Epidermal melanocyte (primary cell): Measurements from ENCODE around the gene PPP1R37.
"Not testable (repeated sequence)": the region's sequence is repeated elsewhere in the genome, so short reads cannot be mapped to it uniquely, and the experiment has no call there.

Experiments used
- DNase-seq: peaks from one replicate; pipeline ENCODE4 v3.0.0; 2011; ENCODE audit warnings: low spot score; ENCODE audit not compliant: insufficient read length

The PPP1R37 gene

DNA sequence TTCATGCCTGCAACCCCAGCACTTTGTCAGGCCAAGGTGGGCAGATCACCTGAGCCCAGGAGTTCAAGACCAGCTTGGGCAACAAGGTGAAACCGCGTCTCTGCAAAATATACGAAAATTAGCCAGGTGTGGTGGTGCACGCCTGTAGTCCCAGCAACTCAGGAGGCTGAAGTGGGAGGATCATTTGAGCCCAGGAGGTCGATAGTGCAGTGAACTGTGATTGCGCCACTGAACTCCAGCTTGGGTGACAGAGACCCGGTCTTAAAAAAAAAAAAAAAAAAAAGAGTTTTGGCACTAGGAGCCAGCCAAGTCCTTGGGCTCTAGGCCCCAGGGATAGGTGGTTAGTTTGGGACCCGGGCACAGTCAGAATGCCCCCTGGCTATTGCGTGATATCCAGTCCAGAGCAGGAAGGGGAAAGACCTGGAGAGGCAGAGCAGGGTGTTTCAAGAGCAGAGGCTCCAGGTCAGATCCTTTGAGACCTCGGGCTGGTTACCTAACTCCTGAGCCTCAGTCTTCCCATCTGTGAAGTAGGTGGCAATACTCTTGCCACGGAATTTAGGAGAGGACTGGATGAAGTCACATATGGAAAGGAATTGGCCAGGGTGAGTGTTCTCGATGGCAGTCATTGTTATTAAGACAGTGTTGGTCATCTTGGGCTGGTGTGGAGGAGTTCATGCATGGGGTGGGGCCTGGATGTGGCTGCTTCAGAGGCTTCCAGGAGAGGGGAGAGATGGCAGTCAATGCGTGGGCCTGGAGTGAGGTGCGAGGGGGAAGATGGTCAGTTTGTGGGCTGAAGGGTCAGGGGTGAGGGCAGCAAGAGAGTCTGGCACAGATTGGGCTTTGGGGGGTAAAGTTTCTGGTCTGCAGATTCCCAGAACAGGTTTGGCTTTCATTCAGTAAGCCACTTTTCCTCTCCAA lies 2.8 kb downstream of the PPP1R37 start:
- DNase-seq = no peak

DNA sequence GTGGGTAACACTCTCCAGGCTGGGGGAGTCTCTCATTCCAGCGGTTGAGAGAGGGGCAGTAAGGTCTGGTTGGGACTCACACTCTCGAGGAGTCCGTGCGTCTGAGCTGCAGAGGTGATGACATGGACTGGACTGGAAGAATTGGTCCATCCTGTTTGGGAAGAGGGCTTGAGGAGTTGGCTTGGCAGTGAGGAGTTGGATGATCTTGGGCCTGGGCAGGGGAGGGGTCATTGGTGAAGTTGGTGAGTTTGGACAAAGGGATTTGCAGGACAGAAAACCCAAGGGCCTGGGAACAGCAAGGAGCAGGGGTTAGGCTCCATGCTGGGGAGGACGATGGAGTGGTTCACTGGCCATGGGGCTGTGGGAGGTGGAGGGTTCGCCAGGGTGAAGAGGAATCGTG lies 3.7 kb downstream of the PPP1R37 start:
- no peak for DNase-seq

DNA sequence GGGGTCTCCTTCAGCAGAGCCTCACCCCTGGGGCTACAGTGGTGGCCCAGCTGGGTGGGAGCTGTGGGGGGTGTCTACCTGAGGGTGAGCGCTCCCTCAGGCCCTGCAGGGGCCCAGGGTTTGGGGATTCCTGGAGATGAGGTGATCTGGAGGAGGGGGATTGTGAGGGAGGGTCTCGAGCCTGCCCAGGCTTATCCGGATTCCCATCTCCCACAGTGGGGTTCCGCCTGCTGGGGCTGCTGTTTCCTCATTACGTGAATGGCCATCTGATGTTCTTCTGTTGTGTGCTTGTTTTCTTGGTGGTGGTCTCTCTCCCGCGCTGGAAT lies 4.4 kb downstream of the PPP1R37 start:
- DNase-seq = no peak

DNA sequence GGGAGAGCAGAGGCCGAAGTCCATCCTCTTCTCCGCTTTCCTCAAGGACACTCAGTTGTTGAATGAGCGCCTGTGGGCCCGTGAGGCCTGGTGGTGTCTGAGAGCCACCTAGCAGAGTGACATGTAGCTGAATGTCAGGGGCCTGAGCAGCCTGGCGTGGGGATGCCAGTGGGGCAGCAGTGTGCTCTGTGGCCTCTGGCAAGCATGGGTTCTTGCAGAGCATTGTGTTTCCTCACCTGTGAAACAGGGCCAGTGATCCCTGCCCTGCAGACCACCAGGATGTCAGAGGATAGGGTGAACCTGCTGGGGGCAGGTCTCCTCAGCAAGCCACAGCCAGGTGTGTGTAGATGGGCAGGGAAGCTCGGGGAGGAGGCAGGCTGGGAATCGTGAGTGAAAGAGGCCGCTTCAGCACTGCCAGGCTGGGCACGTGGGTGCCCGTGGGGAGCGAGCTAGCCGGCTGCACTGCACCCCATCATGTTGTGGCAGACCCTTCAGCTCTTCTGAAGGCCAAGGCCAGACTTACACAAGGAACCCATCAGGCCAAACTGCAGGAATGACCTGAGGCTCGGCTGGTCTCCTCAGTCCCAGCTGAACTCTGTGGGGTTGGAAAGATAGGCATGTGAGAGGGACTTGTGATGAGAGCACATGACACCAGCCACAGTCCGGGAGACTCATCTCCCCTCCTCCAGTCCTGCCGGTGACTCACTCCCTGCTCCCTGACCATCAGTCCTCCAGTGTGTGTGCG lies 5.0 kb downstream of the PPP1R37 start:
- peak; percentile 95 for DNase-seq

DNA sequence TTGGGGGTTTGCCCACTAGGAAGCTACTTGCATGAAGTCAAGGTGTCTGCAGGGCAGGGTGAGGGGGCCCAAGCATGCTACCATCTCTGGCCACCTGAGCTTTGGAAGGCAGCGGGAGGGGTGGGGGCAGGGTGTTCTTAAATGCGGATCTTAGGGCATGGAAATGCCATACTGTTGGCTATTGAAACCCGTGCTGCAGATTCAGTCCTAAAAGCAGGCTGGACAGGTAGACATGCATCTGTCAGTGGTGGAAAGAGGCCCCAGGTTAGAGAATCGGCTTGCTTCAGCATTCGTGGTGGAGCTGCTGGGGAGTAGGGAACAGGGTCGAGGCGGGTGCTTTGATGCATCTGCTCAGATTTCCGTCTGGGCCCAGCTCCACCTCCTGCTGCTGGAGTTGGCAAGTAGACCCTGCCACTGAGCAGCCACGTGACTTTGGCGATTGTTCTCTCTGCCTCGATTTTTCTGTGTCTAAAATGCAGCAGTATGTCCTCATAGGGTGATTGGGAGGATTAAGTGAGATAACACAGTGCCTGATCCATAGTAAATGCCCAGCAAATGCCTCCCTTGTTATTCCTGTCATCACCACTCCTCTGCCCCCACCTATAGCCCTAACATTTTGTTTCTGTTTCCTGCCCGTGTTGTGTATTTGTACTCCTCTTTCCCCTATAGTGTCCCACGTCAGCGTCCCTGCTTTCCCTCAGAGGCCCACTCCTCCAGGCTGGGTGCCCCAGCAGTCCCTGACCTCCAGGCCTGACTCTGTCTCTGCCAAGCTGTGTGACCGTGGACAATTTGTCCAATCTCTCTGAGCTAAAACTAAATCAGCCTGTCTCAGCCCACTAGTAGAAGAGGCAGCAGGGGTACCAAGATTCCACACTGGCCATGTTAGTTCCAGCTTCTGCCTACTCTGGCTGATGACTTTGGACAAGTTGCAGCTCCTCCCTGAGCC lies 5.8 kb downstream of the PPP1R37 start:
- no peak for DNase-seq

DNA sequence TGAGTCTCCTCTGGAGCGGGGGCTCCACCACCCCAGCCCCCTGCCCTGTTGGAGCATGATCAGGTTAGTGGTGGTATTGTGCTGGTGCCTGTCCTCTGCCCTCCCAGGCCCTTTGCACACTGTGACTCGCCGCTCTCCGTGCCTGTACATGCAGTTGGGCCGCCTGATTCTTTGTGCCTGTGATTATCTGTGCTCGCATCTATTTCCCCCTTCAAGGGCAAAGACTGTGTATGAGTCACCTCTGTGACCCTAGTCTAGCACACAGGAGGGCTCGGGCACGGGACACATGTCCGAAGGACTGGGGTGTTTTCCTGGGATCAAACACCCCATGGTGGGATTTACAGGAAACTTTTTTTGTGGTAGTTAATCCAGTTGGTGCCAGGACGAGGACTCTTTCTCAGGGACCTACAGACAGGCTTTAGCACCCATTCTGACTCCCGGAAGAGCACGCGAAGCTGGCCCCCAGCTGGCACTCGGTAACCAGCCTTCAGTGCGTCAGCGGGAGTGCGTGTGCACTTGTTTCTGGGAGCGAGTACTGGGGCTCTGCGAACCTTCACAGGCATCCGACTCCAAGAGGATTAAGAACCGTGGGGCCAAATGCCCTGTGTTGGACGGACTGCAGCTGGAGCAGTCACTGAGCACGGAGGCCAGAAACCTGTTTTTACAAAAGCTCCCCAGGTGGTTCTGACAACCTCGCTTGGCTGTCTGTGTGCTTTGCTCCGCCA lies 6.7 kb downstream of the PPP1R37 start:
- DNase-seq = no peak

DNA sequence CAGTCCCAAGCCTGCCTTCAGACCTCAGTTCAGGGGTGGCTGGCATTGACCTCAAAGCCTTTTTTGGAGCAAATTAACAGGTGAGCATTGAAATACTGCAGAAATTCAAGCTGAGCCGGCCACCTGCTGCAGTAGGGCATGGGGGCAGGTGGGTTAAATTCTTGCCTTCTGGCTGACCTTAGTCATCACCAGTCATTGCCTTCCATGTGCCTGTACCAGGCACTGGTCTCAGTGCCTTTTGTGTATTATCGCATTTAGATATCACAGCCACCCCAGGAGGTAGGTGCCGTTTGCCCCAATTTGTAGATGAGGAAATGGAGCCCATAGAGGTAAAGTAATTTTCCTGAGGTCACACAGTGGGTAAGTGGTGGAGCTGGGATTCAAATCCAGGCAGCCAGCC lies 7.2 kb downstream of the PPP1R37 start:
- DNase-seq = no peak

DNA sequence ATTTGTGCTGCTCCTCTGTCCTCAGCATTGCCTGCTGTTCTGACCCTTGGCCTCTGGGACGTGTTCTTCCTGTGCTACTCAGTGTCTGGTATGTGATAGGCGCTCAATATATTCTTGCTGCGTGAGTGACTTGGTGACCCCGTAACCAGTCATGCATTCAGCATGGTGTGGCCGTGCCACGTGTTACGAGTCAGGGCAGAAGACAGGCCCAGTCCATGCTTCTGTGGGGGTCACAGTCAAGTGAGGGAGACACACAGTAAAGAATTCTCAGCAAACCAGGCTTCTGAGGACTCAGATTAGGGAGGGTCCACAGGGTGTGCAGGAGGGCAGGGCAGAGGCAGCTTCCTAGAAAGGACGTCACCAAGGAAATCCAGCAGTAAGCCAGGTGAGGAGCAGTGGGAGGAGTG lies 7.9 kb downstream of the PPP1R37 start:
- DNase-seq = no peak

DNA sequence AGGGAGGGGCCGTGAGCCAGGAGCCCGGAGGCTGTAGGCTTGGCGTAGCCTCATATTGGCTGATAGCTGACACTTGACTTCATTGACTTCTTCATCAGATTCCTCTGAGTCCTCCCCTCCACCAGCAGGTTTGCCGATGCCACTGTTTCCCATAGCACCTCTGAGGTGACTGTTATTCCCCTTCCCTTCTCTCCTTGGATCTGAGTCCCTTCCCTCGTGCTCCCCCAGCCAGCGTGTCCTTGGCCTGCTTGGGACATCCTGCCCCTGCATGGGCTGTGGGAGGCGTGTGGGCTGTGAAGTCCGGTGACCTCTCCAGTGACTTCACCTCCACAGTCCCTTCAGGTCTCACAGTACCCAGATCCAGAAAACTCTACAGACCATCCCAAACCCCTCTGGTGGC lies 8.8 kb downstream of the PPP1R37 start:
- no peak for DNase-seq

DNA sequence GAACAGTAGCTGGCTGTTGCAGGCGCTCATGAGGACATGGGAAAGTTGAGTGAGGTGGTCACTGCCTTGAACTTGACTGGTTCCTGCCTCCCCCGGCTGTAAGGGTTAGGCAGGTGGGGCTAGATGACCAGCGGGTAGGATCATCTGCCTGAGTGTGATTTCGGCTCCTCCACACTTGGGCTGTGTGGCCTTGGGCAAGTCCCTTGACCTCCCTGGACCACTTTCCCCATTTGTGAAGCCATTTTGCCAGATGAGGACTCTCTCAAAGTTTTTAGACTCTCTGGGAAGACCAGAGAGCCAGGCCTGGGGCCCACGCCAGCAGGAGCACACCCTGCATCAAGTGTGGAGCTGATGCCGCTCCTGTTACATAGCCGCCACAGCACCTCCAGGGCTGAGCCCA lies 9.5 kb downstream of the PPP1R37 start:
- no peak for DNase-seq

DNA sequence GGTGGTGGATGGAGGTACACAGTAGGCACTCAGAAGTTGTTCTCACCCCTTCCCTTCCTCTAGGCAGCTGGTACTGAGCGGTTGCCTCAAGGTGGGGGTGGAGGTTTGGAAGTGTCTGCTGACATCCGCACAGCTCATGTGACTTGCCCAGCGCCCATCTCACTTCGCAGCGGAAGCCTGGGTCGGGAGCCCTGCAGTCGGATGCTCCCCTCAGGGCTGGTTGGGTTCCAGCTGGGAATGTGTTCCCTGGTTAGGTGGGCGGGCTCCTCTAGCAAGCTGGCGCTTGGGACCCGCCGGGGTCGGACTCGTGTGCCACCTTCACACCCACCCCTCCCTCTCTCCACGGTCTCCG lies 10.2 kb downstream of the PPP1R37 start:
- peak; percentile 71 for DNase-seq

DNA sequence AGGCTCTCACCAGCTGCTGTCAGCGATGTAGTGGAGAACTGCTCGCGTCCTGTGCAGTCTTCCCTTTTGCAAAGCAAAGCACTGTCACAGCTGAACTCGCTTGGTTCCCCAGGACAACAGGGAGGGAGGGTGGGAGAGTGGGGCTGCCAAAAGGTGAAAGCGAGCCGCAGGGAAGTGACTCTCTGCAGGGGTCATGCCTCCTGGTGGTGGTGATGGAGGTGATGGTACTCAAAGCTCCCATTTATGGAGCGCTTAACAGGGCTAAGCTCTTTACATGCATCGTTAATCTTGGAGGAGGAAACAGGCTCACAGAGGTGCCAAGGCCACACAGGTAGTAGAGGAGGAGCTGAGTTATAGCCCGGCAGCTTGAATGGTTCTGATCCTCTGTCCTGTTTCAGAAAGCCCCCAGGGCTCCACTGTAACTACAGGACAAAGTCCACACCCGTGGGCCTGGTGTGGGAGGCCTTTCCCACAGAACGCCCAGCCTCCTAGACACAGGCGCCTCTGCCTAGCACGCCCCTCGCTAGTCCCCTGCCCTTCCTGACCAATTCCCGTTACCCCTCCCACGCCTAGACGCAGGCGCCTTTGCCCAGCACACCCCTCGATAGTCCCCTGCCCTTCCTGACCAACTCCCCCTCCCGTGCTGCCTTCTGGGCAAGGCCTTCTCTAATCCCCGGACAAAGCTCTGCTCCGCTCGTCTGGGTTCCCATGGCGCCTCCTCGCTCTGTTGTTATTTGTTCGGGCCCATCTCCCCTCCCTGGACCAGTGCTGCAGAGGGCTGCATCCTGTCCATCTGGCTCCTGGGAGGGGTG lies 10.7 kb downstream of the PPP1R37 start:
- no peak for DNase-seq

DNA sequence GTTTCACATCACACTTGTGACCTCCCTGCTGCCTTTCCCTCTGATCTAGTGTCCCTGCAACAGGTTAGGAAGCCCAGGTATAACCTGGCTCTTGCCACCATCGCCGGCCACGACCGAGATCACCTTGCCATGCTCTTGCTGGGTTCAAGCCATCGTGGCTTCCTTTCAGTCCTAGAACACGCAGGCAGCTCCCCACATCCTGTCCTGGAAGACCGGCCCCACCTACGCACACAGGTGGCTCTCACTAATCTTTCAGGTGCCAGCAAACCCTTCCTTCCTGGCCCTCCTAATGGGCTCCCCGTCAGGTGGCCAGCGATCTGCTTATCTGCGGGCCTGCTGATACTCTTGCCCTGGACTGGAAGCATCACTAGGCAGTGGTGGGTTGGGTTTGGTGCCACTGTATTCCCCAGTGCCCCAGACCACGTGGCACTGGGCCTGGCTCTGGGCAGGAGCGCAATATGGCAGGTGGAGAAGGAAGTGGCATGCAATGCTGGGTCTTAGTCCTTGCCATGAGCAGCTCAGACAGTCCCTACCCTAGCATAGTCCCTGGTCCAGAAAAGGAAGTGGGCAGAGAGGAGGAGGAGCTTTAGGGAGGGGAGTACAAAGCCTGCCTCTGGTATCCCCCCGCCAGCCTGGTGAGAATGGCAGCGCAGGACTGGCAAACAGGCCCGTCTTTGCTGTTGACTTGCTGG lies 11.8 kb downstream of the PPP1R37 start:
- DNase-seq = no peak

DNA sequence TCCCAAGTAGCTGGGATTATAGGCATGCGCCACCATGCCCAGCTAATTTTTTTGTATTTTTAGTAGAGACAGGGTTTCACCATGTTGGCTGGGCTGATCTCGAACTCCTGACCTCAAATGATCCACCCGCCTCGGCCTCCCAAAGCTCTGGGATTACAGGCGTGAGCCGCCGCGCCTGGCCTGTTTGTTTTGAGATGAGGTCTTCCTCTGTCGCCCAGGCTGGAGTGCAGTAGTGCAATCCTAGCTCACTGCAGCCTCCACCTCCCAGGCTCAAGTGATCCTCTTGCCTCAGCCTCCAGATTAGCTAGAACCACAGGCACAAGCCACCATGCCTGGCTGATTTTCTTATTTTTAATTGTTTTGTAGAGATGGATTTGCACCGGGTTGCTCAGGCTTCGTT lies 13.4 kb downstream of the PPP1R37 start:
- DNase-seq = not testable (repeated sequence)

DNA sequence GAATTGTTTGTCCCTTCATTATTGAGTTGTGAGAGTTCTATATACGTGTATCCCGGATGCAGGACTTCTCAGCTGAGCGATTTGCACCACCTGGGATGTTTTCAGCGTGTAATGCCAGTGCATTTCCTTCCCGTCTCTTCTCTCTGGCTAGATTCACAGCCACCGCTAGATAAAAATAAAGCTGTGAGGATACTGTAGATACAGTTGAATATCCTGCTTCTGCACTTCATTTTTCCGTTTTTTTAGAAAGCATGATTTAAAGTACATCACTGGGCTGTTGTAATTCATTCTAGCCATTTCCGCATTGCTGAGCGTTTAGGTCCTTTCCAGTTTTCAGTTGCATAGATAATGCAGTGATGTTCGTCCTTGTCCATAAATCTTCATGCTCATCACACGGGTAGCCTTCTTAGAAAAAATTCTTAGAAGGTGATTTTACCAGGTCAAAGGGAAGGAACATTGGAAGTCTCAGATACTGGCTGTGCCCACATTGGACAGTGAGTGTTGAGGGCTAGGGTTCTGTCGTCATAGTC lies 14.7 kb downstream of the PPP1R37 start:
- no peak for DNase-seq

DNA sequence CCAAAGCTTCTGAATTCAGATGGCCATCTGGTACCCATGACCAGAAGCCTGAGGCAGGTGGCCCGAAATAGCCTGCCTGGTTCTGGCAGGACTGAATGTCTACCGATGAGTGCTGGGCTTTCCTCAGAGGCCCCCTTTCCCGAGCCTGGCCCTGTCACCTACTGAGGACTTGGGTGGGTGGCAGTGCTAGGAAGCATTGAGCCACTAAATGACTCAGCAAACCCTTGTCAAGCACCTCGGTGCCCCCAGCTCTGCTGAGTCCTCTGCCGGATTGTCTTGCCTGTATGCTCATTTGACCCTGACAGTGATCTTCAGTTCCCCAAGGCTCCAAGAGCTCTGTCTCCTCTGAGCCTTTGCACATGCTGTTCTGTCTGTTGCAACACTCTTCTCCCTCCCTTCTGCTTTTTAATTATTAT lies 17.9 kb downstream of the PPP1R37 start:
- no peak for DNase-seq

DNA sequence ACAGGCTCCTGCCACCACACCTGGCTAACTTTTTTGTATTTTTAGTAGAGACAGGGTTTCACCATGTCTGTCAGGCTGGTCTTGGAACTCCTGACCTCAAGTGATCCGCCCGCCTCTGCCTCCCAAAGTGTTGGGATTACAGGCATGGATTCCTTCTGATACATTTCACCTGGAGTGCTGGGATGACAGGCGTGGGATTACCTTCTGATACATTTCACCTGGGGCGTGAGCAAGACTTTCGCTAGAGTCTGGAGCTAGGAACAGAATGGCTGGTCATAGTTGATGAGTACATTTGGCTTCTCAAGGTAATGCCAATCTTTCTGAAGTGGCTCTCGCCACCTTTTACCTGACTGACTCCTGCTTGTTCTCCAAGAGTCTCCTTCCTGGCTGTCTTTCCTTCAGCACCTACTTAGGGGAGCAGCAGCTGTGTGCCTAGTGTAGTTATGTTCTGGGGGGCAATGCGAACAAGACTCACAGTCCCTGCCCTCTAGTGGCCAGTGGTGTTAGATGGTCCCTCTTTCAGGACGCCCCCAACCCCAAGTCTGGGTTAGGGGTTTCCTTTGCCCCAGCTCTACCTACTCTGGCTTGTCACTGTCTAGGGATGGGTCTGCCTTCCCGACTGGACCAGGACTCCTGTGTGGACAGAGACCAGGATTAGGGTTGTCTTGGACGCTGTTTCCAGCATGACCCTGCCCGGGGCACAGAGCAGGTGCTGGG lies 19.3 kb downstream of the PPP1R37 start:
- no peak for DNase-seq

DNA sequence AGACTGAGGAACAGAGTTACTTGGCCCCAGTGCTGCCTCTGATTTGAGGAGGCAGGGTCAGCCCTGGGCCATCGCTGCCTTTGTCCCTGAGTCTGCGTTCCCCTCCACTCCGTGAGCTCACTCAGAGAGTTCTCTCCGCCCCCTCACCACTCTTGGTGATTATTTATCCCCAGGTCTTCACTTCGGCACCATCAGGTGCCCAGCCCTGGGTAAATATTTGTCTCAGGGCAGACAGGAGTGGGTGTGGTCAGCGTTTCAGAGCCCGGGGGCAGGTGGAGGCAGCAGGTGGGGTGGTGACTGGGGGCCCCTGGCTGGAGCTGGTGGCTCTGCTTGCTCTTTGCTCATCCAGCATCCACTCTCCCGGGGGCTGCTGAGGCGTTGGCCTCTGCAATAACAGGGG lies 20.6 kb downstream of the PPP1R37 start:
- no peak for DNase-seq

DNA sequence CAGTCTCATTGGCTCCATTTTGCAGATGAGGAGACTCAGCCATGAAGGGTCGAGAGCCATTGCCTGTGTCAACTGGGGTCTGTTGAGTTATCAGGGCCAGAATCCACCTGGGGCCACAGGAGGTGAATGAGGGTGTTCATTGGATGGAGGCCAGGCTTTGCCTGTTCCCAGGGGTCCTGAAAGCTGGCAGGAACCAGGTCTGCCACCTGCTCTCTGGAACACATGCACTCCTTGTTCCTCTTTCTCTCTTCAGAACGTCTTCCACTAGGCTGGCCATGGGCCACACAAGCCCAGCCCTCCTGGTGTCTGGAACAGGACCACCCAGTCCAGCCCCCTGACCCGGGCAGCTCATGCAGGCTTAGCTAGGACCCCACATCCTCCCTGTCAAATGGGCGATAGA lies 21.1 kb downstream of the PPP1R37 start:
- no peak for DNase-seq
